Forelimb muscle (tissue), 1 donor: ENCODE measurements around the gene KLC1. TPM values are rescaled to one million over a fixed set of nuclear protein-coding genes. Genes with fewer than 3 reads are reported as not detected.

Experiments used
- DNase-seq: peaks from one replicate; pipeline ENCODE4 v3.0.0-alpha.2; 2013; ENCODE audit warnings: low read depth
- polyA plus RNA-seq: library from polyadenylated mRNA; unstranded; fragments of 120-200 nt; gene quantifications from one replicate; pipeline ENCODE4 v1.2.1, GENCODE V29; 2013; ENCODE audit not compliant: insufficient read length

Gene KLC1
- polyA plus RNA-seq, 1 donor: 104 TPM

DNA sequence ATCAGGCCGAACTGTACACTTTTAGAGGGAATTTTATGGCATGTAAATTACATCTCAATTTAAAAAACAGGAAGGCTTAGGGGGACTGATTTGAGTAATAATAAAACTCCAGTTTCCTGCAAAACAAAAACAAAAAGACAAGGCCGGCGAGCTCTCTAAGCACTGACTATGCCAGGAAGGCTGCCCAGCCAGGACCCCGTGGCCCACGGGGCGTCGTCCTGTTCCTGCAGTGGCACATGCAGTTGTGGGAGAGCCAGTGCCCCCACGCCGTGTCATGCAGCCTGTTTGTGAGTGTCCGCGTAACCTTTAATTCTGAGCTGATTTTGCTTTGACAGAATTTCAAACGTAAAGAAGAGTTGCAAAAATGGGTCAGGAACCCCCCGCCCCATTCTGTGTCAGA, 75.7 kb downstream of the KLC1 start:
- no peak for DNase-seq

DNA sequence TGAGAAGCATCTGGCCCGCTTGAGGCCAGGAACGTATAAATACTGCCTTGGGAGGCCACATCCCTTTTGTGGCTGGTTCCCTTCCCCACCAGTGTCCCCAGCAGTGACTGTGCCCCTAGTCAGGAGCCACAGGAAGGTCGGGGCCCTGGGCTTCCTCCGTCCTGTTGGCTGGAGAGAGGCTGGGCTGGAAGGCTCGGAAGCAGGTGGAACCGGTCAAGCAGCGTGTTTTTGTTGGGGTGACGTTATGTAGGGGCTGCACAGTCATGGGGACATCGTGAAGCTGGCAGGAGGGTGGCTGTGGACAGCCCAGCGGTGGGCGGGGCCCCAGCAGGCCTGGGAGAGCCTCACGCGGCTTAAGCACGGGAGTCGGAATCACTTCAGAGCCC, 76.1 kb downstream of the KLC1 start:
- no peak for DNase-seq

DNA sequence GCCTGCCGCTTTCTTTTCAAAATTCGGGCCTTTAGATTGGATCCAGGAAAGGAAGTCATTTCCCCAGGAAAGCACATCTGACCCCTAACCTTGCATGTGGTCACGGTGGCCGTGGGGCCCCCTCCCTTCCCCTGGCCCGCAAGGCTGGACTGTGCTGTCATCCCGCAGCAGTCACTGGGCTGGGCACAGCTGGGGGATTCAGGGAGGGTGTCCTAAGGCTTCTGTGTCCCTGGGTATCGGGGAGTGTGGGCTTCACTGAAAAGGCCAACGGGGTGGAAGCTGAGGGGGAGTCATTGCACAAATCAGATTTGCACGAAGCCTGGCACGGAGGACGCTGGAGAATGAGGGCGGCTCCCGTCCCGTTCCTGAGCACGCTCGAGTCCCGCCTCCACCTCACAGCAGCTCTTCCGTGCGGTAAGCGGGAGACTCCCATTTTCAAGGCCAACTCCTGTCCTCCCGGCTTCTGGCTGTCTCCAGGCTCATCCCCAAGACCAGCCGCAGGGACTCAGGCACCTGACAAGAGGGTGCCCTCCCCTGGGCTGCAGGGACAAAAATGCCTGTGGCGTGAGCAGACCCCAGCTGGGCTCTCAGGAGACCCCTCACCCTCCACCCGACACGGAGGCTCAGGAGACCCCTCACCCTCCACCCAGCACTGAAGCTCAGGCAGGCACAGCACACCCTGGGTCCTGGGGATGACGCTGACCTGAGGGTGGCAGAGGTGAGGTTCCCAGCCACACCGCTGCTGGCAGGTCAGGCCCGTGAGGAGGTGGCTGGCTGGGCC, 76.7 kb downstream of the KLC1 start:
- DNase-seq: no peak

- no peak for DNase-seq
Observed at GRCh38 chr14:103706551-103707328, 77.7 kb downstream of the KLC1 start.

DNA sequence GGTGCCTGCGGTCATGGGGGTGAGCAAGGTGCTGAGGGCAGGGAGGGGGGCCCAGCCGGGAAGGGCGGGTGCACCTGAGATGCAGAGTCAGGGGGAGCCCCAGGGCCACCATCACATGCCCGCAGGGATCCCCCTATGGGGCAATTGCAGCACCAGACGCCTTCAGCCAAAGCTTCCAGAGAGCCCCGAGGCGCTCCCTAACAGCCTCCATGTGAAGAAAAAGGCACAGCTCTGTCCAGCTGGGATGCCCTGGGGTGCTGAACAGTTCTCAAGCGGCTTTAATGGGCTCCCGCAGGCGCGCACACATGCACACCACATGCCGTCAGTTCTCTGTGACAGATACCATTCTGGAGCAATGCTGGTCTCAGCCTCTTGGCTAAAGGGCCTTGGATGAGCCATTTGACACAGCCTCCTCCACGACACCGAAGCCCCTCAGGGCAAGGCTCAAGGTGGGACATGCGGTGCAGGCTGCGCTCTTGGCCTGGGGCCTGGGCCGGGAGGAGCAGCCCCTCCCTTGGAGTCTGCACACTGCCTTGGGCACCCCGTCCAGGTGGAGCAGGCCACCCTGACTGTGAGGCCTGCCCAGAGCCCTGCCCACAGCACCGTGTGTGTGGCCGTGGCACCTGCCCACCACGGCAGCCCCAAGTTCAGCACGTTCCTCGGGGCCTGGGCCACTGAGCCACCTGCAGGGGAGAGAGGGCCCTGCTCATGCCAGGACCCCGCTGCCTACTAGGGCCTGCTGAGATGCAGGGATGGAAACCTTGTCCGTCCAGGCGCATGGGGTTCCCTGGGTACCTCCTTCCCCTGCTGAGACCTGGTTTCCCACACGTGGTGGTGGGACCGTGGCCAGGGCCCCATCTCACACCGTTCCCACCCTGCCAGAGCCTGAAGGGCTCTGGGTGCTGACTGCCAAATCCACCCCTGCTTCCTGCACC, 78.6 kb downstream of the KLC1 start:
- DNase-seq: no peak

GRCh38 chr14:103708750-103709187, 79.8 kb downstream of the KLC1 start:
- DNase-seq: no peak

GRCh38 chr14:103709814-103710213, 80.8 kb downstream of the KLC1 start:
- no peak for DNase-seq

DNA sequence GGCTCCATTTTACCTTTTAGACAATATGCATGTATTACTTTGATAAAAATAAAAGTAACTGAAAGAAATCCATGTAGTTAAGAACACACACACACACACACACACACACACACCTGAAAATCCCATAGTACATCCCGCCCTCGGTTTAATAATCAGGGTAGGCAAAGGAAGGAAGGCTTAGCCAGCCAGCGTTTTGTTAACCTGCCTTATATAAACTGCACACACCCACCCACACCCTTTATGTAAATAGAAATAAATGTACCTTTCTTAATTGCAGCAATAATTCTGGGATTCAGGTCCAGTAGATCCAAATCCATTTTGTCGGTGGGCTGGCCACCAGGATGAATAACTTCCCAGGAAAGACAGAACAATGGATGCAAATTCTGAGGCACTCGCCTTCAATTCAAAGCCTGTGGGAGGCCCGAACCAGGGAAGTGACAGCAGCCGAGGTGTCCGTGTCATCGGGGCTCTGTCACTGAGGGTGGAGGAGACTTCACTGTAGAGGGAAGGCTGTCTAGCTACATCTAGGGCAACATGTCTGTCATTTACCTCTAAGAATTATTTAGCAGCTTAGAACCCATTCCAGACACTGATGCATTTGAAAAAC, 81.9 kb downstream of the KLC1 start:
- no peak for DNase-seq

DNA sequence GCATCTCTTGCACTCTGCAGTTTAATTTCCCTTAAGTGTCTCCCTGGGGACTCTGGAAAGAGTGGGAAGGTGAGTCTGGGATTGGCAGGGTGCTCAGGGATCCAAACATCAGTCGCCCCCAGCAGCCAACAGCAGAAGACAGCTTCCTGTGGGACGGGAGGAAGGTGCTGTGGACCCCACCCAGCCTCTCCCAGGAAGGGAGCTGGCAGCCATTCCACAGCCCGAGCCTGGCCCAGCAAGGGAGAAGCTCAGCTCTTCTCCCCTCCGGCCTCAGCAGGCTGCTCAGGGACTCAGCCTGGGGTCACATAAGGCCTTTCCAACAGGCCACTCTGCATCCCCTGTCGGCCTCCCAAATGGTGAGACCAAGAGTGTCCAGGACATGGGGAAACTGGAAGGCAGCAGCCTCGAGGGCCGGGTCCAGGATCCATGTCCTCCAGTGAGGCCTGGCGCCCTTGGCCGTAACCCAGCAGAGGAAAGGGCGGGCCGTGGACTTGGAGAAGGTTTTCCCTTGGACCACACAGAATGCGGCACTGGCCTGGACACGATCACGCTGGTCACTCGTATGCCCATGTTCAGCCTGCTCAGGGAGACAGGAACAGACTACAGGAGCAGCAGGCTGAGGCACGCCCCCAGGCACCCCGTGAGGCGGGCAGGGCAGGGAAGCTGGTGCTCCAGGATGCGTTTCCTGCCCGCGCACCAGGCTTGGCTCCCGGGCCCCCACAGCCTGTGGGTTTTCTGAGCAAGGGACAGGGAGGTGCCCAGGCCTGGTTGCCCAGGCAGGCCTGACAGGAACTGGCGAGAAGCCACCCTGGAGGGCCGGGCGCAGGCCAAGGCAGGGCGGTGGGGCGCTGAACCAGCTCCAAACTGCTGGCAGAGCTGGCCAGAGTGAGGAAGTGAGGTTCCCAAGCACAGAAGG, 82.8 kb downstream of the KLC1 start:
- DNase-seq: no peak

- no peak for DNase-seq
Observed at GRCh38 chr14:103712633-103713247, 83.7 kb downstream of the KLC1 start.

DNA sequence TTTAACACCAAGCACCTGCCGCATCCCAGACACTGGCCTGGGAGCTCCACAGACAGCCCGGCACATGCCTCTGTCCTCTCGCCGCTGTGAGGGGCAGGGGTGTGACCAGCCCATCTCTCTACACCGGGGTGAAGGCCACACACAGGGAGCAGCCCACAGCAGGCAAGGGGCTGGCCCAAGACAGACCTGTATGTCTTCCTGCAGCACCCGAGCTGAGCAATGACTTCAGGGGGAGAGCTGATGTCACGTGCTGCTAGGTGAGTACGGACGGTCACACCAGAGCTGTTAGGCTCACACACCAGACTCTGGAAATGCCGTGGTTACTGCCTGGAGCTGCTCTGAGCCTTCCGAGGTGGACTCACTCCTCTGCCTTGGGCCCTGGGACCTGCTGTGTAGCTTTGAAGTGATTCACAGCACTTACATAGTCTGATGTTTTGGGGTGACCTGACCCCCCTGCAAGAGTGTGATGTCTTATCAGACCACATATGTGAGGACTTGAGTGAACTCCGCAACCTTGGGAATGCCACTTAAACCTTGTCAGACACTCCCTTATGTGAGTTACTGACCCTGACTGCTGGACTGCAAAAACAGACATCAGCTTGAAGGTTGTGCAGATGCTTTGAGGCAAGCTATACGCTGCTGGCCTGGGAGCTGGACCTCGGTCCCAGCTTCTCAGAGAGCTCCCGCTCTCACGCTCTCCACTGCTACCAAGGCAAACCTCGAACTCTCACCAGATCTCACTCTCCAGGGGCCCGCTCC, 84.5 kb downstream of the KLC1 start:
- no peak for DNase-seq

DNA sequence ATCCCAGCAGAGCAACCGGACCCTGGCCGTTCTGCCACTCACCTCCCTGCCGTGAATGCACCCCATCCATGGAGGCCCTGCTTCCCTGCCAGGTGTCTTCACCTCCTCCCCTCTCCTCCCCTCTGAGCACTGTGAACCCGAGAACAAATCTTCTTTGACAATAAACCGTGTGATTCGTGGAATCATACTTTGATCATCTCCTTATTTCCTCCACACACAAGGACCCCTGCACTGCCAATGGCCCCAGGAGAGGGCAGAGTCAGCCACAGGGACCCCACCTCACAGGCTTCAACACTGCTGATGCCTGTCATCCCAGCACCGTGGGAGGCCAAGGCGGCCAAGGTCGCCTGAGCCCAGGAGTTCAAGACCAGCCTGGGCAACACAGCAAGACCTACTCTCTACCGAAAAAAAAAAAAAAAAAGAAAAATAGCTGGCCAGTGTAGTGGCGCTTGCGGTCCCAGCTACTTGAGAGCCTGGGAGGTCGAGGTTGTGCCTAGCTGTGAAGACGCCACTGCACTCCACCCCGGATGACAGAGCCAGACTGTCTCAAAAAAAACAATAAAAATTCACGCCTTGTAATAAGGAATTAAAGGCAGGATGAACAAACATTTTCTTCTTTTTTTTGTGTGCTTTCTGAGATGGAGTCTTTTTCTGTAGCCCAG, 85.2 kb downstream of the KLC1 start:
- DNase-seq: no peak

GRCh38 chr14:103715052-103716000, 86.3 kb downstream of the KLC1 start, which contains the start of the genes XRCC3 and ZFYVE21:
XRCC3 (minus strand) TSS chr14:103715451; CDS start chr14:103711087, 4,364 bp downstream.
ZFYVE21 (plus strand) TSS chr14:103715810; CDS start chr14:103715842, 32 bp downstream.
- DNase-seq: peak; percentile 96

GRCh38 chr14:103716091-103716801, 87.2 kb downstream of the KLC1 start:
- no peak for DNase-seq

GRCh38 chr14:103716899-103717411, 87.9 kb downstream of the KLC1 start:
- no peak for DNase-seq

DNA sequence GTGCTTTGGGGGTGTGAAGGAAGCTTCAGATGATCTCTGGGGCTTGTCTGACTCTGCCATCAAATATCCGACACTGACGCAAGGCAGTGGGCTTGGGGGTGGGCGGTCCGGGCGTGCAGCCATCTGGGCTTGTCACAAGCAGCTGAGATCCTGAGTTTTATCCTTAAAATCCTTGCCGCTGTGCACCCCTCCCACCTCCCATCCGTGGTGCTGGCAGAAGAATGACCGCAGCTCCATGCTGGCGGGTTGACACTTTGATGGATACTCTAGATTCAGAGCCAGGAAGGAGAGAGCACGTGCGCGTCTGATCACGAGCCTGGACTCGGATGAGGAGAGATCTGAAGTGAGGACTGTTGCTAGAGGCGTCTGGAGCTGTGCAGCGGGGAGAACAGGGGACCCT, 89.6 kb downstream of the KLC1 start:
- DNase-seq: no peak
